ENCODE results near the gene RAB15.
A peak's percentile ranks its signal among the peaks of the same experiment; 100 is the strongest.

RAB15 gene

DNA sequence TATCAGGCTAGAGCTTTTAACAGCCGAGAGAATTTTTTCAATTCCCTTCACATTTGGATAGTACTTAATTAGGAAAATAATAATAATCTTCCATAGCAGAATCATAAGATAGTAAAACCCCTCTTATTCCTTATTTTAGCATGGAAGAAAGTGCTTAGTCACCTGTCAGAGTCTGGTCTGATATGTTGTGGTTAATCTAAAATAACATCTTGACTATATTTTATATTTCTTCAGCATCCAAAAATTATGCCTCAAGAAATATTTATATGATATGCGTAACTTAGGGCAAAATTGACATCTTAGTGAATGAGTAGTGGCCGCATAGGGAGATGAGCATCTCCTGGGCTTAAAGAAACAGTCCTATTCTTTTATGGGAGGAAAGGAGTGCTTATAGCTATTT lies 45.1 kb downstream of the RAB15 start:
- no peak for DNase-seq (ENCODE audit: low read depth)
- H3K4me3 ChIP-seq (ENCODE audit: low read length): no peak overlapping the region
- TF ChIP-seq, protein P1, sequence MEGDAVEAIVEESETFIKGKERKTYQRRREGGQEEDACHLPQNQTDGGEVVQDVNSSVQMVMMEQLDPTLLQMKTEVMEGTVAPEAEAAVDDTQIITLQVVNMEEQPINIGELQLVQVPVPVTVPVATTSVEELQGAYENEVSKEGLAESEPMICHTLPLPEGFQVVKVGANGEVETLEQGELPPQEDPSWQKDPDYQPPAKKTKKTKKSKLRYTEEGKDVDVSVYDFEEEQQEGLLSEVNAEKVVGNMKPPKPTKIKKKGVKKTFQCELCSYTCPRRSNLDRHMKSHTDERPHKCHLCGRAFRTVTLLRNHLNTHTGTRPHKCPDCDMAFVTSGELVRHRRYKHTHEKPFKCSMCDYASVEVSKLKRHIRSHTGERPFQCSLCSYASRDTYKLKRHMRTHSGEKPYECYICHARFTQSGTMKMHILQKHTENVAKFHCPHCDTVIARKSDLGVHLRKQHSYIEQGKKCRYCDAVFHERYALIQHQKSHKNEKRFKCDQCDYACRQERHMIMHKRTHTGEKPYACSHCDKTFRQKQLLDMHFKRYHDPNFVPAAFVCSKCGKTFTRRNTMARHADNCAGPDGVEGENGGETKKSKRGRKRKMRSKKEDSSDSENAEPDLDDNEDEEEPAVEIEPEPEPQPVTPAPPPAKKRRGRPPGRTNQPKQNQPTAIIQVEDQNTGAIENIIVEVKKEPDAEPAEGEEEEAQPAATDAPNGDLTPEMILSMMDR (conservative IDR thresholded peaks at IDR 0.05; ENCODE audit: low read length): no peak

DNA sequence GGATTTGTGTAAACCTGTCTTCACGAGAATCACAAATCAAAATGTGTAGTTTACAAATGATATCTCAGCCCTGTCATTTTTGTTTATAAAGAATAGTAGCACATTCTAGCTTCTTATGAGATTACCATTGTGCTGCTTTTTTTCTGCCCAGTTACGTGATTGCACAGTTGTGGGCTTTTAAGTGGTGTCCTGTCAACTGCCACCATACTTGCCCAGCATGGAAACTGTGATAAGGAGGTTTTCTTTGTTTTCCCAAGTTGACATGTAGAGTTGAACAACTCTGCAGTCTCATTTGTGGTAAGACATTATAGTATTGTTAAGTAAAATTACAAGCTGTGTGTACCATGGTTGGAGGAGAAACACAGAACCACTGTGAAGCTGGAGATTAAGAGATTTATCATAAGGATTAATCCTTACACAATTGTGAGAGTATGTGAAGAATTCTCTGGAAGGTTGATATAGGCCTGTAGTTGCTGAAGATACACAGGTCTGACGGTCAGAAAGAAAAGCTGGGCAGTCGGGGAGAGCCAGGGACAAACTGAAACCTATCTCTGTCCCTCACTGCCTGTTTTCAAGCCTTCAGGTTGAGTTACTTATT lies 45.6 kb downstream of the RAB15 start:
- TF ChIP-seq, protein P1 (conservative IDR thresholded peaks at IDR 0.05; ENCODE audit: low read length): no peak

DNA sequence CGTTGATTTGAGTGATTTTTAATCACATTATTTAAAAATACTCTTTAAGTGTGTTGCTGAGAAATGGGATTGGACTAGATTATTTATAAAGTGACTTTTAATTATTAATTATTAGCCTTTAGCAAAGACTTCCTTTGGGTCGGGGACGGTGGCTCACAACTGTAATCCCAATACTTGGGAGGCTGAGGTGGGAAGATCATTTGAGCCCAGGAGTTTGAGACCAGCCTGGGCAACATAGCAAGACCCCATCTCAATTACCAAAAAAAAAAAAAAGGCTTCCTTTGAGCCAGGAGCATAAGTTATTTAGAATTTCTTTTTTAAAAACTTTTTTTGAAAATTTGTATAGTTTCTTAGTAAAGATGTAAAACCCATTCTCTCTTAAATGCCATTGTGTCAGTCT lies 49.1 kb downstream of the RAB15 start:
- H3K4me3 ChIP-seq (ENCODE audit: low read length): no peak overlapping the region
- no peak for DNase-seq (ENCODE audit: low read depth)
- TF ChIP-seq, protein P1 (conservative IDR thresholded peaks at IDR 0.05; ENCODE audit: low read length): no peak

More for the DNA sequence above, 45.6 kb downstream of the RAB15 start:
- DNase-seq (ENCODE audit: low read depth): no peak
- H3K4me3 ChIP-seq (ENCODE audit: low read length): no peak overlapping the region

DNA sequence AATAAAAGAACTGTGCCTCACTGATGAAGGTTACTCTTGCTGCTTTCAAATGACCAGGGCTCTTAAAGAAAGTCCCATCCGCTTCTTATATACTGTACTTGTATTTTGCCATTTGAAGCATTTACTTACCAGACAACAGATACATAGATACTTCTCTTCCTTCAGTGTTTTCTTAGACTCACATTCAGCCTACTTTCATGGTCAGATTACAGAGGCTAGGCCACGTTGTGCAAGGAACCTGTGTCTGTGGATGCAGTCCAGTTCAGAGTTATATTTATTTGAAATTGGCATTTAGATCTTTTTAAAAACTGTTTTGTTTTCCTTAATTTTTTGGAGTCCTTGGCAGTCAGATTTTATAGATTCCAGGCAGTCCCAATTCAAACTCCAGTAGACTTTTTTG lies 51.7 kb downstream of the RAB15 start:
- TF ChIP-seq, protein P1 (conservative IDR thresholded peaks at IDR 0.05; ENCODE audit: low read length): no peak
- no peak for DNase-seq (ENCODE audit: low read depth)
- H3K4me3 ChIP-seq (ENCODE audit: low read length): no peak overlapping the region

DNA sequence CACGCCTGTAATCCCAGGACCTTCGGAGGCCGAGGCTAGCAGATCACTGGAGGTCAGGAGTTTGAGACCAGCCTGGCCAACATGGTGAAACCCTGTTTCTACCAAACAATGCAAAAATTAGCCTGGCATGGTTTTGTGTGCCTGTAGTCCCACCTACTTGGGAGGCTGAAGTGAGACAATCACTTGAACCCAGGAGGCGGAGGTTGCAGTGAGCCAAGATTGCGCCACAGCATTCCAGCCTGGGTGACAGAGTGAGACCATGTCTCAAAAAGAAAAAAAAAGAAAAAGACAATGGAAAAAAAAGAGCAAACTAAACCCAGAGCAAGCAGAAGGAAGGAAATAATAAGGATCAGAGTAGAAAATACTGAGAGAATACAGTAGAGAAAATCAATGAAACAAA lies 52.5 kb downstream of the RAB15 start:
- peak; percentile 31 for DNase-seq (ENCODE audit: low read depth)
- no peak overlapping the region for H3K4me3 ChIP-seq (ENCODE audit: low read length)
- TF ChIP-seq, protein P1 (conservative IDR thresholded peaks at IDR 0.05; ENCODE audit: low read length): no peak

DNA sequence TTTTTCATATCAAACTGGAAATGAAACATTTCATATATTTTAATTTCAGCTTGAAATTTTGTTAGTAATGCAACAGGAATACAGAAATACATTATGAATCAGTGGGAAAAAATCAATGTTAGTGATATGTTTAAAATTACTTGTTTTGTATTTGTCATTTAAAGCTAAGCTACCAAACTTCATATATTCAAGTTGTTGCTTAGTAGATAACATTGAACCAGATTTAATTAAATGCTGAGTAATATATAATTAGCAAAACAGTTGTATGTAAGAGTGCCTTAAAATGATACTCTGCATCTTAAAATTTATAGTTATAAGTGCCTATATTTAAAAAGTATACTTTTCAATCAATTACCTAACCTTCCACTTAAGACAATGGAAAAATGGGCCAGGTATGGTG lies 52.9 kb downstream of the RAB15 start:
- DNase-seq (ENCODE audit: low read depth): no peak
- TF ChIP-seq, protein P1 (conservative IDR thresholded peaks at IDR 0.05; ENCODE audit: low read length): no peak
- H3K4me3 ChIP-seq (ENCODE audit: low read length): no peak overlapping the region

DNA sequence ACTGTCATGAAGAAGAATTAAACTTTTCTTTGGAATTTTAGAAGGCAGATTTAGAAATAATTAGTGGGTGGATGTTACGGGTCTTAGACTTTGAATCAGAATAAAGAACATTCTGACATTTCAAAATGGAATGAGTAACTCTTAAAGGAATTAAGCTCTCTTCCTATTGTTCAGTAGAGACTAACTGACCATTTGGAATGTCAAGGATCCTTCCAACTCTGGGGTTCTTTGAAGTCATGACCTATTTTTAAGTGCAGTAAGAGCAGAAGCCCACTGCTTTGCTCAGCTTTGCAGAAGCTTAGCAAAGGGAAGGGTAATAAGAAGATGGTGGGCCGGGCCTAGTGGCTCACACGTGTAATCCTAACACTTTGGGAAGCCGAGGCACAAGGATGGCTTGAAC lies 53.9 kb downstream of the RAB15 start:
- no peak overlapping the region for H3K4me3 ChIP-seq (ENCODE audit: low read length)
- peak; percentile 43 for DNase-seq (ENCODE audit: low read depth)
- TF ChIP-seq, protein P1 (conservative IDR thresholded peaks at IDR 0.05; ENCODE audit: low read length): no peak
